Neuronal stem cell (in vitro differentiated cells): ENCODE results near the gene CYP27C1.
A peak's percentile ranks its signal among the peaks of the same experiment; 100 is the strongest.

Source experiments
- DNase-seq: peaks from one replicate; pipeline ENCODE4 v3.0.0-alpha.2; 2013; ENCODE audit warnings: low spot score
- H2AFZ ChIP-seq: one replicate; pipeline ENCODE4 v1.6.1; 2013; ENCODE audit warnings: mild to moderate bottlenecking, low read length, inconsistent platforms
- H2AK5ac ChIP-seq: 2 replicates; pipeline ENCODE4 v1.6.1; 2013; ENCODE audit warnings: low read depth, mild to moderate bottlenecking, inconsistent platforms, low read length, moderate library complexity, mixed read lengths
- H2BK120ac ChIP-seq: 2 replicates; pipeline ENCODE4 v1.6.1; 2013; ENCODE audit warnings: low read depth, mild to moderate bottlenecking, inconsistent platforms, low read length, moderate library complexity, mixed read lengths
- H2BK12ac ChIP-seq: one replicate; pipeline ENCODE4 v1.6.1; 2013; ENCODE audit warnings: low read length, inconsistent platforms
- H2BK15ac ChIP-seq: 2 replicates; pipeline ENCODE4 v1.6.1; 2013; ENCODE audit warnings: mild to moderate bottlenecking, low read length, inconsistent platforms, mixed read lengths
- H2BK5ac ChIP-seq: one replicate; pipeline ENCODE4 v1.6.1; 2013; ENCODE audit warnings: inconsistent platforms, mild to moderate bottlenecking, low read length, moderate library complexity
- H3K14ac ChIP-seq: one replicate; pipeline ENCODE4 v1.6.1; 2013; ENCODE audit warnings: low read length, inconsistent platforms
- H3K18ac ChIP-seq: 2 replicates; pipeline ENCODE4 v1.6.1; 2013; ENCODE audit warnings: low read length, inconsistent platforms
- H3K23ac ChIP-seq: 2 replicates; pipeline ENCODE4 v1.6.1; 2013; ENCODE audit warnings: low read depth, mild to moderate bottlenecking, mixed read lengths, low read length, inconsistent platforms; ENCODE audit not compliant: poor library complexity
- H3K27ac ChIP-seq: replicated peaks from 3 replicates; pipeline ENCODE4 v1.5.1; 2013; ENCODE audit warnings: low read length, inconsistent platforms
- H3K27me3 ChIP-seq, 3 experiments: 2 replicates each; pipeline ENCODE4 v1.6.1; 2013; ENCODE audit warnings: low read length in 3 of 3, mild to moderate bottlenecking in 2 of 3, inconsistent platforms in 1 of 3, low read depth in 1 of 3, mixed read lengths in 1 of 3, moderate library complexity in 1 of 3; ENCODE audit not compliant: control insufficient read depth in 3 of 3, insufficient read depth in 3 of 3
- H3K36me3 ChIP-seq, 2 donors: replicated peaks in 1 of 2; 2 replicates each; pipeline ENCODE4 v1.6.1; 2013; ENCODE audit warnings: low read length in 2 of 2; ENCODE audit not compliant: control insufficient read depth in 2 of 2, insufficient read depth in 2 of 2
- H3K4ac ChIP-seq: 2 replicates; pipeline ENCODE4 v1.6.1; 2013; ENCODE audit warnings: inconsistent platforms, mild to moderate bottlenecking, low read length, moderate library complexity
- H3K4me1 ChIP-seq, 2 donors: 1 replicate in 1 of 2; 2 replicates in 1 of 2; pipeline ENCODE4 v1.6.1; 2013; ENCODE audit warnings: low read length in 2 of 2, low read depth in 1 of 2; ENCODE audit not compliant: control insufficient read depth in 2 of 2, insufficient read depth in 1 of 2
- H3K4me2 ChIP-seq: one replicate; pipeline ENCODE4 v1.6.1; 2013; ENCODE audit warnings: mild to moderate bottlenecking, low read length, inconsistent platforms; ENCODE audit not compliant: insufficient read depth, poor library complexity, severe bottlenecking
- H3K4me3 ChIP-seq, 2 donors: 2 replicates each; pipeline ENCODE4 v1.5.1; 2013; ENCODE audit warnings: low read length in 2 of 2, mild to moderate bottlenecking in 2 of 2, inconsistent platforms in 1 of 2, moderate library complexity in 1 of 2
- H3K79me1 ChIP-seq: one replicate; pipeline ENCODE4 v1.6.1; 2013; ENCODE audit warnings: low read depth, mild to moderate bottlenecking, inconsistent platforms, low read length, moderate library complexity
- H3K9ac ChIP-seq: one replicate; pipeline ENCODE4 v1.6.1; 2013; ENCODE audit warnings: mild to moderate bottlenecking, low read depth, low read length, inconsistent platforms; ENCODE audit not compliant: poor library complexity
- H3K9me3 ChIP-seq, 2 donors: replicated peaks in 1 of 2; 2 replicates each; pipeline versions ENCODE3 to v1.6.1; 2013; ENCODE audit warnings: low read length in 2 of 2, mild to moderate bottlenecking in 2 of 2, inconsistent platforms in 1 of 2, low read depth in 1 of 2, mixed read lengths in 1 of 2, moderate library complexity in 1 of 2; ENCODE audit not compliant: control insufficient read depth in 2 of 2, insufficient read depth in 1 of 2
- H4K8ac ChIP-seq: one replicate; pipeline ENCODE4 v1.6.1; 2013; ENCODE audit warnings: low read depth, mild to moderate bottlenecking, inconsistent platforms, low read length, moderate library complexity
- H4K91ac ChIP-seq: one replicate; pipeline ENCODE4 v1.6.1; 2013; ENCODE audit warnings: low read length, low read depth, mild to moderate bottlenecking, inconsistent platforms; ENCODE audit not compliant: poor library complexity
- WGBS, 2 donors: extraction: QIAGEN DNeasy Blood & Tissue Kit; methylation state at CpG; one replicate each; pipeline ENCODE4 v1.1.7; 2013; ENCODE audit warnings: missing lambda C conversion rate in 2 of 2, mixed read lengths in 1 of 2; ENCODE audit not compliant: insufficient read length in 2 of 2, insufficient replicate concordance in 1 of 2; ENCODE audit errors: extremely low coverage in 2 of 2; 5-methylcytosine and 5-hydroxymethylcytosine counted together

Gene CYP27C1

GRCh38 chr2:127157114-127157513 is 63.0 kb downstream of the CYP27C1 start:
- H3K4me1 ChIP-seq = peaks cover 3 to 4% of the 10 kb centered on the region in 2 donors
- H2AK5ac ChIP-seq = no peak overlapping the region
- H2AFZ ChIP-seq = peak overlapping the region; percentile 85
- no peak overlapping the region for H4K91ac ChIP-seq
- no peak overlapping the region for H3K27ac ChIP-seq
- no peak overlapping the region for H2BK12ac ChIP-seq
- DNase-seq = no peak
- no peak overlapping the region for H4K8ac ChIP-seq
- peaks cover 0 to 6% (median 0%) of the 10 kb centered on the region in 3 experiments for H3K27me3 ChIP-seq
- H2BK120ac ChIP-seq = no peak overlapping the region
- H2BK15ac ChIP-seq = no peak overlapping the region
- H3K4me2 ChIP-seq = no peak overlapping the region
- WGBS, 2 donors = no CpG with 5 or more reads among the region's 6 CpGs
- no peaks in the 10 kb centered on the region for H3K36me3 ChIP-seq
- no peak overlapping the region for H3K9ac ChIP-seq
- no peaks in the 10 kb centered on the region for H3K79me1 ChIP-seq
- no peak overlapping the region for H2BK5ac ChIP-seq
- H3K23ac ChIP-seq = no peak overlapping the region
- H3K14ac ChIP-seq = no peak overlapping the region
- H3K9me3 ChIP-seq = peaks cover 0 to 4% of the 10 kb centered on the region in 2 donors
- H3K4me3 ChIP-seq = no peak overlapping the region
- no peak overlapping the region for H3K18ac ChIP-seq
- no peak overlapping the region for H3K4ac ChIP-seq

- Histone ChIP-seq H2BK15ac (no peak overlapping the region), H3K23ac (no peak overlapping the region), H4K91ac (no peak overlapping the region), H3K9ac (no peak overlapping the region), H2BK12ac (no peak overlapping the region), H3K27me3 (peaks cover 0 to 6% (median 0%) of the 10 kb centered on the region in 3 experiments), H4K8ac (no peak overlapping the region), H3K18ac (no peak overlapping the region), H3K4me2 (no peak overlapping the region), H3K9me3 (peaks cover 0 to 6% of the 10 kb centered on the region in 2 donors), H2BK120ac (no peak overlapping the region), H3K36me3 (no peaks in the 10 kb centered on the region), H3K4me3 (no peak overlapping the region), H3K79me1 (no peaks in the 10 kb centered on the region), H3K4ac (no peak overlapping the region), H2AFZ (no peak overlapping the region), H2BK5ac (no peak overlapping the region), H3K14ac (no peak overlapping the region), H2AK5ac (no peak overlapping the region), H3K4me1 (peaks cover 2 to 3% of the 10 kb centered on the region in 2 donors), H3K27ac (no peak overlapping the region)
- WGBS, 2 donors = no CpG with 5 or more reads among the region's 2 CpGs
- no peak for DNase-seq
Measured at GRCh38 chr2:127155947-127156346, 64.2 kb downstream of the CYP27C1 start.

- Histone ChIP-seq H3K36me3 (no peaks in the 10 kb centered on the region), H3K18ac (no peak overlapping the region), H3K4me3 (no peak overlapping the region), H2BK15ac (no peak overlapping the region), H3K4ac (no peak overlapping the region), H4K8ac (no peak overlapping the region), H3K4me2 (no peak overlapping the region), H3K27ac (no peak overlapping the region), H3K23ac (no peak overlapping the region), H3K79me1 (no peaks in the 10 kb centered on the region), H3K4me1 (peaks cover 2 to 3% of the 10 kb centered on the region in 2 donors), H3K14ac (no peak overlapping the region), H3K9ac (no peak overlapping the region), H2AFZ (no peak overlapping the region), H2BK120ac (no peak overlapping the region), H3K9me3 (peaks cover 0 to 6% of the 10 kb centered on the region in 2 donors), H2BK5ac (no peak overlapping the region), H4K91ac (no peak overlapping the region), H2BK12ac (no peak overlapping the region), H3K27me3 (peaks cover 0 to 3% (median 0%) of the 10 kb centered on the region in 3 experiments), H2AK5ac (no peak overlapping the region)
- WGBS, 2 donors = no CpG with 5 or more reads among the region's 7 CpGs
- DNase-seq = no peak
Measured at GRCh38 chr2:127155028-127155581, 65.0 kb downstream of the CYP27C1 start.

GRCh38 chr2:127154396-127154795 is 65.7 kb downstream of the CYP27C1 start:
- H3K79me1 ChIP-seq = no peaks in the 10 kb centered on the region

More at GRCh38 chr2:127154396-127154795, 65.7 kb downstream of the CYP27C1 start:
- H4K91ac ChIP-seq = no peak overlapping the region
- no peak overlapping the region for H2BK5ac ChIP-seq
- H2BK120ac ChIP-seq = no peak overlapping the region
- H2BK15ac ChIP-seq = no peak overlapping the region
- H2AFZ ChIP-seq = no peak overlapping the region
- peaks cover 2 to 3% of the 10 kb centered on the region in 2 donors for H3K4me1 ChIP-seq
- no peak overlapping the region for H2BK12ac ChIP-seq
- H3K9me3 ChIP-seq = peaks cover 0 to 6% of the 10 kb centered on the region in 2 donors
- H3K4ac ChIP-seq = no peak overlapping the region
- peaks cover 0 to 3% (median 0%) of the 10 kb centered on the region in 3 experiments for H3K27me3 ChIP-seq
- no peak overlapping the region for H3K14ac ChIP-seq
- no peak overlapping the region for H3K23ac ChIP-seq
- H3K4me3 ChIP-seq = no peak overlapping the region
- H3K4me2 ChIP-seq = no peak overlapping the region
- no peak overlapping the region for H3K27ac ChIP-seq
- H3K18ac ChIP-seq = no peak overlapping the region
- no peaks in the 10 kb centered on the region for H3K36me3 ChIP-seq
- WGBS, 2 donors = no CpG with 5 or more reads among the region's 4 CpGs
- DNase-seq = no peak
- no peak overlapping the region for H3K9ac ChIP-seq
- no peak overlapping the region for H2AK5ac ChIP-seq
- no peak overlapping the region for H4K8ac ChIP-seq
